GM19395 (cell line): Measurements from ENCODE around the gene DCST1.
"Not testable (repeated sequence)": the region's sequence is repeated elsewhere in the genome, so short reads cannot be mapped to it uniquely, and the experiment has no call there.

Source experiments
- ATAC-seq: cut with Tn5 transposase; IDR thresholded peaks from one replicate; pipeline ENCODE4 v1.9.1; 2021; ENCODE audit warnings: mild to moderate bottlenecking, moderate library complexity; ENCODE audit not compliant: unreplicated experiment

The DCST1 gene

GRCh38 chr1:155033524-155033923, at the start of gene DCST1, which contains the start of gene DCST2:
DCST1 (plus strand) TSS chr1:155033824; CDS start chr1:155034037, 213 bp downstream.
DCST2 (minus strand) TSS chr1:155033781; CDS start chr1:155033701, 80 bp downstream.
- no peak for ATAC-seq

GRCh38 chr1:154986736-154987135, 46.9 kb upstream of the DCST1 start:
- ATAC-seq, result not testable (repeated sequence)

- ATAC-seq, result no peak
Observed at GRCh38 chr1:154987326-154987725, 46.3 kb upstream of the DCST1 start.

- ATAC-seq, result no peak
Observed at GRCh38 chr1:154988058-154988954, 45.3 kb upstream of the DCST1 start.

GRCh38 chr1:154989195-154989860, 44.3 kb upstream of the DCST1 start:
- no peak for ATAC-seq

GRCh38 chr1:154990276-154990675, 43.3 kb upstream of the DCST1 start:
- ATAC-seq, result no peak

GRCh38 chr1:154992721-154993571, 40.7 kb upstream of the DCST1 start:
- no peak for ATAC-seq

- no peak for ATAC-seq
Observed at GRCh38 chr1:154993572-154994268, 39.9 kb upstream of the DCST1 start, which contains the start of gene LENEP. LENEP (plus strand) TSS chr1:154993586; CDS start chr1:154993608, 22 bp downstream.

GRCh38 chr1:154994269-154994587, 39.4 kb upstream of the DCST1 start:
- ATAC-seq, result no peak

- no peak for ATAC-seq
Observed at GRCh38 chr1:154994591-154994990, 39.0 kb upstream of the DCST1 start.

GRCh38 chr1:154995301-154995983, 38.2 kb upstream of the DCST1 start:
- ATAC-seq, result not testable (repeated sequence)

- ATAC-seq, result no peak
Observed at GRCh38 chr1:154996966-154997701, 36.5 kb upstream of the DCST1 start.

- no peak for ATAC-seq
Observed at GRCh38 chr1:154998201-154998780, 35.3 kb upstream of the DCST1 start.

- ATAC-seq, result no peak
Observed at GRCh38 chr1:154998818-154999570, 34.6 kb upstream of the DCST1 start.

- ATAC-seq, result no peak
Observed at GRCh38 chr1:154999571-155000410, 33.8 kb upstream of the DCST1 start.

- no peak for ATAC-seq
Observed at GRCh38 chr1:155000411-155000725, 33.3 kb upstream of the DCST1 start.

GRCh38 chr1:155000726-155001424, 32.7 kb upstream of the DCST1 start:
- peak; percentile 46 for ATAC-seq
